Mesendoderm (in vitro differentiated cells): ENCODE data around the gene OR10T2.
"Not testable (repeated sequence)": the region's sequence is repeated elsewhere in the genome, so short reads cannot be mapped to it uniquely, and the experiment has no call there.

ENCODE experiments used
- DNase-seq: peaks from one replicate; pipeline ENCODE4 v3.0.0; 2013
- H2AK5ac ChIP-seq: 2 replicates; pipeline ENCODE4 v1.6.1; 2013; ENCODE audit warnings: low read length, inconsistent platforms
- H2BK120ac ChIP-seq: 2 replicates; pipeline ENCODE4 v1.6.1; 2013; ENCODE audit warnings: low read depth, mild to moderate bottlenecking, low read length, moderate library complexity, mixed read lengths
- H2BK15ac ChIP-seq: replicated peaks from 2 replicates; pipeline ENCODE4 v1.6.1; 2013; ENCODE audit warnings: low read depth, mild to moderate bottlenecking, moderate library complexity
- H2BK5ac ChIP-seq: 2 replicates; pipeline ENCODE4 v1.6.1; 2013; ENCODE audit warnings: low read length, inconsistent platforms
- H3K18ac ChIP-seq: 2 replicates; pipeline ENCODE4 v1.6.1; 2013; ENCODE audit warnings: mild to moderate bottlenecking, low read length, mixed read lengths
- H3K23ac ChIP-seq: one replicate; pipeline ENCODE4 v1.6.1; 2013; ENCODE audit warnings: low read length
- H3K27ac ChIP-seq: 2 replicates; pipeline ENCODE4 v1.5.1; 2013; ENCODE audit warnings: low read depth, mild to moderate bottlenecking, inconsistent platforms, low read length, moderate library complexity
- H3K27me3 ChIP-seq: 2 replicates; pipeline ENCODE4 v1.6.1; 2013; ENCODE audit warnings: low read length, control low read depth, mild to moderate bottlenecking, inconsistent platforms; ENCODE audit not compliant: insufficient read depth, poor library complexity
- H3K36me3 ChIP-seq: 2 replicates; pipeline ENCODE4 v1.6.1; 2013; ENCODE audit warnings: low read length, inconsistent platforms; ENCODE audit not compliant: control insufficient read depth, insufficient read depth
- H3K4ac ChIP-seq: one replicate; pipeline ENCODE4 v1.6.1; 2013; ENCODE audit warnings: low read depth, mild to moderate bottlenecking, low read length, moderate library complexity
- H3K4me1 ChIP-seq: 2 replicates; pipeline ENCODE4 v1.6.1; 2013; ENCODE audit warnings: low read depth, low read length, inconsistent platforms; ENCODE audit not compliant: control insufficient read depth
- H3K4me2 ChIP-seq: 2 replicates; pipeline ENCODE4 v1.6.1; 2013; ENCODE audit warnings: low read length
- H3K4me3 ChIP-seq: 2 replicates; pipeline ENCODE4 v1.5.1; 2013; ENCODE audit warnings: mild to moderate bottlenecking, low read length
- H3K56ac ChIP-seq: one replicate; pipeline ENCODE4 v1.6.1; 2013; ENCODE audit warnings: low read length
- H3K79me1 ChIP-seq: 2 replicates; pipeline ENCODE4 v1.6.1; 2013; ENCODE audit warnings: low read length, inconsistent platforms
- H3K79me2 ChIP-seq: 2 replicates; pipeline ENCODE4 v1.6.1; 2013; ENCODE audit warnings: mild to moderate bottlenecking, low read length; ENCODE audit not compliant: control insufficient read depth, insufficient read depth
- H3K9ac ChIP-seq: 2 replicates; pipeline ENCODE4 v1.6.1; 2013; ENCODE audit warnings: low read length, inconsistent platforms
- H4K5ac ChIP-seq: one replicate; pipeline ENCODE4 v1.6.1; 2013; ENCODE audit warnings: low read length
- H4K8ac ChIP-seq: one replicate; pipeline ENCODE4 v1.6.1; 2013; ENCODE audit warnings: low read depth, mild to moderate bottlenecking, control low read depth, low read length, moderate library complexity
- WGBS: extraction: QIAGEN DNeasy Blood & Tissue Kit; methylation state at CpG from one replicate; pipeline ENCODE4 v1.1.7; 2013; ENCODE audit warnings: low lambda C conversion rate, missing lambda C conversion rate; ENCODE audit not compliant: insufficient coverage; ENCODE audit errors: extremely low coverage; 5-methylcytosine and 5-hydroxymethylcytosine counted together

Gene OR10T2

GRCh38 chr1:158393476-158393875 is 5.8 kb downstream of the OR10T2 start:
- no peaks in the 10 kb centered on the region for H3K36me3 ChIP-seq
- H3K27me3 ChIP-seq, result no peaks in the 10 kb centered on the region
- no CpG with 5 or more reads among the region's 5 CpGs for WGBS

GRCh38 chr1:158391099-158391498 is 8.2 kb downstream of the OR10T2 start:
- Histone ChIP-seq H3K27me3 (no peaks in the 10 kb centered on the region), H3K36me3 (no peaks in the 10 kb centered on the region), H3K4ac (no peak overlapping the region), H3K9ac (no peak overlapping the region), H3K27ac (no peak overlapping the region), H3K56ac (no peak overlapping the region), H4K8ac (no peak overlapping the region), H3K79me2 (no peaks in the 10 kb centered on the region), H3K4me1 (no peaks in the 10 kb centered on the region), H2BK5ac (no peak overlapping the region), H3K18ac (no peak overlapping the region), H3K4me2 (no peak overlapping the region), H2AK5ac (no peak overlapping the region), H3K79me1 (no peaks in the 10 kb centered on the region), H4K5ac (no peak overlapping the region), H3K23ac (no peak overlapping the region), H2BK120ac (no peak overlapping the region), H3K4me3 (no peak overlapping the region), H2BK15ac (no peak overlapping the region)
- DNase-seq, result no peak

More at GRCh38 chr1:158393476-158393875, 5.8 kb downstream of the OR10T2 start:
- Histone ChIP-seq H2BK5ac (no peak overlapping the region), H3K9ac (no peak overlapping the region), H3K4me2 (no peak overlapping the region), H3K56ac (no peak overlapping the region), H2BK15ac (no peak overlapping the region), H4K8ac (no peak overlapping the region), H2AK5ac (no peak overlapping the region), H3K79me2 (no peaks in the 10 kb centered on the region), H3K27ac (no peak overlapping the region), H3K23ac (no peak overlapping the region), H2BK120ac (no peak overlapping the region), H3K4me1 (no peaks in the 10 kb centered on the region), H3K79me1 (no peaks in the 10 kb centered on the region), H4K5ac (no peak overlapping the region), H3K4me3 (no peak overlapping the region), H3K4ac (no peak overlapping the region), H3K18ac (no peak overlapping the region)
- DNase-seq, result no peak

GRCh38 chr1:158390331-158390730 is 8.9 kb downstream of the OR10T2 start:
- Histone ChIP-seq H3K23ac (no peak overlapping the region), H3K79me2 (no peaks in the 10 kb centered on the region), H3K4ac (no peak overlapping the region), H2BK5ac (no peak overlapping the region), H3K27me3 (no peaks in the 10 kb centered on the region), H3K36me3 (no peaks in the 10 kb centered on the region), H3K4me2 (no peak overlapping the region), H4K8ac (no peak overlapping the region), H3K79me1 (no peaks in the 10 kb centered on the region), H3K18ac (no peak overlapping the region), H2BK120ac (no peak overlapping the region), H3K4me1 (no peaks in the 10 kb centered on the region), H3K56ac (no peak overlapping the region), H3K27ac (no peak overlapping the region), H3K9ac (no peak overlapping the region), H3K4me3 (no peak overlapping the region), H2AK5ac (no peak overlapping the region), H2BK15ac (no peak overlapping the region), H4K5ac (no peak overlapping the region)
- WGBS, result no CpG with 5 or more reads among the region's 1 CpG
- no peak for DNase-seq

GRCh38 chr1:158374860-158375259 is 24.4 kb downstream of the OR10T2 start:
- Histone ChIP-seq H2BK120ac (no peak overlapping the region), H3K36me3 (no peaks in the 10 kb centered on the region), H3K4me3 (no peak overlapping the region), H3K27ac (no peak overlapping the region), H3K18ac (no peak overlapping the region), H2BK15ac (no peak overlapping the region), H3K27me3 (no peaks in the 10 kb centered on the region), H4K5ac (no peak overlapping the region), H3K79me2 (no peaks in the 10 kb centered on the region), H2BK5ac (no peak overlapping the region), H2AK5ac (no peak overlapping the region), H3K56ac (no peak overlapping the region), H4K8ac (no peak overlapping the region), H3K4ac (no peak overlapping the region), H3K4me2 (no peak overlapping the region), H3K79me1 (no peaks in the 10 kb centered on the region), H3K4me1 (no peaks in the 10 kb centered on the region), H3K23ac (no peak overlapping the region), H3K9ac (no peak overlapping the region)
- no peak for DNase-seq
- WGBS, result no CpG with 5 or more reads among the region's 1 CpG

GRCh38 chr1:158374101-158374500 is 25.2 kb downstream of the OR10T2 start:
- H3K23ac ChIP-seq, H3K4me2 ChIP-seq, H2BK5ac ChIP-seq, H3K79me2 ChIP-seq, H3K4me1 ChIP-seq, DNase-seq, H3K4me3 ChIP-seq, H2BK15ac ChIP-seq, H3K9ac ChIP-seq, H3K18ac ChIP-seq, H3K27ac ChIP-seq, H2AK5ac ChIP-seq, H4K5ac ChIP-seq, H3K4ac ChIP-seq, H4K8ac ChIP-seq, H3K27me3 ChIP-seq, H3K56ac ChIP-seq, H3K36me3 ChIP-seq, H2BK120ac ChIP-seq, H3K79me1 ChIP-seq: not testable (repeated sequence)
- no CpG with 5 or more reads among the region's 25 CpGs for WGBS

- Histone ChIP-seq H3K79me2 (no peaks in the 10 kb centered on the region), H3K18ac (no peak overlapping the region), H2BK120ac (no peak overlapping the region), H3K56ac (no peak overlapping the region), H3K4ac (no peak overlapping the region), H2BK5ac (no peak overlapping the region), H3K36me3 (no peaks in the 10 kb centered on the region), H3K4me2 (no peak overlapping the region), H3K27ac (no peak overlapping the region), H3K23ac (no peak overlapping the region), H3K4me1 (no peaks in the 10 kb centered on the region), H4K5ac (no peak overlapping the region), H2BK15ac (no peak overlapping the region), H3K9ac (no peak overlapping the region), H2AK5ac (no peak overlapping the region), H3K79me1 (no peaks in the 10 kb centered on the region), H3K4me3 (no peak overlapping the region), H4K8ac (no peak overlapping the region), H3K27me3 (no peaks in the 10 kb centered on the region)
- no peak for DNase-seq
- WGBS, result no CpG with 5 or more reads among the region's 6 CpGs
Observed at GRCh38 chr1:158371188-158371953, 27.9 kb downstream of the OR10T2 start.
